ENCODE results near the gene TMEM156.

TMEM156 gene

DNA sequence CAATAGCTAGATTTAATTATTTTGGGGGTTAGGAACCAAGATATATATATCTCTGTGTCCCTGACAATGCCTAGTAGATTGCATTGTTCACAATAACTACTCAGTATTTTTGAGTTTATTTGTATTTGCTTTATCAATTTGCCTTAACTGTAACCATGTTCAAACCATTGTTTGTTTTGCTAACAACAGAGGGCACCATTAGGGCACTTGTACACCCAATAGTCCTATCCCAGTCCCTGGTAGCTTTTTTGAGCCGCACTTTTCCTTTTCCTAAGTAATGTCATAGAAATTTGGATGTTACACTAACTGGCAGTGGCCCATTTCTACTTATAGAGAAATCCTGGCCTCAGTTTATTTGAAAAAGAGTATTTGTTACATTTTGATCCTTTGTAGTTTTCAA, 29.2 kb upstream of the TMEM156 start:
- no peaks in the 10 kb centered on the region for H3K9me2 ChIP-seq (replicated peaks; ENCODE audit: insufficient read depth, low read length)
- H3K79me2 ChIP-seq (ENCODE audit: insufficient read depth, low read length): peaks cover 31% of the 10 kb centered on the region
- no peak overlapping the region for H3K4me2 ChIP-seq (ENCODE audit: low read depth, low read length, poor library complexity, severe bottlenecking)
- H3K27ac ChIP-seq (ENCODE audit: low read depth, low read length): no peak overlapping the region
- H3K9me3 ChIP-seq (ENCODE audit: insufficient read depth, low read length): no peaks in the 10 kb centered on the region
- TF ChIP-seq EZH2phosphoT487 (conservative IDR thresholded peaks at IDR 0.05; ENCODE audit: low read length): no peak
- TF ChIP-seq, protein P1, sequence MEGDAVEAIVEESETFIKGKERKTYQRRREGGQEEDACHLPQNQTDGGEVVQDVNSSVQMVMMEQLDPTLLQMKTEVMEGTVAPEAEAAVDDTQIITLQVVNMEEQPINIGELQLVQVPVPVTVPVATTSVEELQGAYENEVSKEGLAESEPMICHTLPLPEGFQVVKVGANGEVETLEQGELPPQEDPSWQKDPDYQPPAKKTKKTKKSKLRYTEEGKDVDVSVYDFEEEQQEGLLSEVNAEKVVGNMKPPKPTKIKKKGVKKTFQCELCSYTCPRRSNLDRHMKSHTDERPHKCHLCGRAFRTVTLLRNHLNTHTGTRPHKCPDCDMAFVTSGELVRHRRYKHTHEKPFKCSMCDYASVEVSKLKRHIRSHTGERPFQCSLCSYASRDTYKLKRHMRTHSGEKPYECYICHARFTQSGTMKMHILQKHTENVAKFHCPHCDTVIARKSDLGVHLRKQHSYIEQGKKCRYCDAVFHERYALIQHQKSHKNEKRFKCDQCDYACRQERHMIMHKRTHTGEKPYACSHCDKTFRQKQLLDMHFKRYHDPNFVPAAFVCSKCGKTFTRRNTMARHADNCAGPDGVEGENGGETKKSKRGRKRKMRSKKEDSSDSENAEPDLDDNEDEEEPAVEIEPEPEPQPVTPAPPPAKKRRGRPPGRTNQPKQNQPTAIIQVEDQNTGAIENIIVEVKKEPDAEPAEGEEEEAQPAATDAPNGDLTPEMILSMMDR (IDR thresholded peaks at IDR 0.05; ENCODE audit: insufficient read depth, low read length, poor library complexity, severe bottlenecking): no peak
- H3K36me3 ChIP-seq (ENCODE audit: low read length): no peaks in the 10 kb centered on the region
- no peaks in the 10 kb centered on the region for H3K27me3 ChIP-seq (ENCODE audit: low read length)
- no peak overlapping the region for H3K4me3 ChIP-seq (ENCODE audit: insufficient read depth, low read length, poor library complexity, severe bottlenecking)
- H2AFZ ChIP-seq (ENCODE audit: low read depth, low read length, severe bottlenecking): no peak overlapping the region
- H4K20me1 ChIP-seq (ENCODE audit: low read depth, low read length): peaks cover 5% of the 10 kb centered on the region; the same call in 1 of the 2 replicates
- no peak overlapping the region for H3K9ac ChIP-seq (ENCODE audit: low read length)
- no peaks in the 10 kb centered on the region; the same call in 1 of the 2 replicates for H3F3A ChIP-seq (ENCODE audit: insufficient read depth)

DNA sequence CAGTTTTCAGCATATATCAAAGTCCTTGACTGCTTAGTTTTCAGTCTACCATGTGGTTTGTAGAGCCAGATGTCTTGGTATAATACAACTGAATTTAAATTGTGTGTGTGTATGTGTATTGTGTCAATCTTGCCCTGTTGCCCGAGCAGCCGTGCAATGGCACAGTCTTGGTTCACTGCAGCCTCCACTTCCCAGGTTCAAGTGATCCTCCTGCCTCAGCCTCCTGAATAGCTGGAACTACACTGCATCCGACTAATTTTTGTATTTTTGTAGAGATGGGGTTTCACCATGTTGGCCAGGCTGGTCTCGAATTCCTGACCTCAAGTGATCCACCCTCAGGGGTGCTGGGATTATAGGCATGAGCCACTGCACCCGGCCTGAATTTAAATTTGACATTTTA, 23.8 kb upstream of the TMEM156 start:
- TF ChIP-seq, protein P1 (IDR thresholded peaks at IDR 0.05; ENCODE audit: insufficient read depth, low read length, poor library complexity, severe bottlenecking): no peak
- no peak for TF ChIP-seq EZH2phosphoT487 (conservative IDR thresholded peaks at IDR 0.05; ENCODE audit: low read length)
- Histone ChIP-seq H3K9me3 (ENCODE audit: insufficient read depth, low read length) (no peaks in the 10 kb centered on the region), H3K4me3 (ENCODE audit: insufficient read depth, low read length, poor library complexity, severe bottlenecking) (no peak overlapping the region), H2AFZ (ENCODE audit: low read depth, low read length, severe bottlenecking) (no peak overlapping the region), H3K9ac (ENCODE audit: low read length) (no peak overlapping the region), H3K36me3 (ENCODE audit: low read length) (no peaks in the 10 kb centered on the region), H4K20me1 (ENCODE audit: low read depth, low read length) (peaks cover 7% of the 10 kb centered on the region), H3K27me3 (ENCODE audit: low read length) (no peaks in the 10 kb centered on the region), H3K9me2 (replicated peaks; ENCODE audit: insufficient read depth, low read length) (no peaks in the 10 kb centered on the region), H3K4me2 (ENCODE audit: low read depth, low read length, poor library complexity, severe bottlenecking) (no peak overlapping the region), H3K27ac (ENCODE audit: low read depth, low read length) (no peak overlapping the region), H3K79me2 (ENCODE audit: insufficient read depth, low read length) (peaks cover 48% of the 10 kb centered on the region), H3F3A (ENCODE audit: insufficient read depth) (no peaks in the 10 kb centered on the region; the same call in none of the 2 replicates)

DNA sequence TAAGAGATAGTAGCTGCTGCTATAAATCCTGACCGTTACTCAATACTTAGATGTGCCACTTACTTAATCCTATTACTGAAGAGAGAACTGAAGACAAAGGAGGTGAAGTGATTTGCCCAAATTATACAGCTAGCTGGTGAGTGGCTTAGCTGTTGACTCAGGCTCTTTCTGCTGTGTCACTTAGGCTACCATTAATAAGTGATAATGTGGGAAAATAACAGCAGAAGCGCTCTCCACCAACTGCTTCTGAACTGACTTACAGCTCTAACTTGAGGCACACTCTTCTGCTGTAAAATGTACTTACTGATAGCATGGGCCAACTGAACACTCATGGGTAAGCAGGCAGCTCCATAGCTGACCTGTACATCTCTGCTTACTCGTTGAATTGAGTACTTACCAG, 22.3 kb upstream of the TMEM156 start:
- no peak for TF ChIP-seq EZH2phosphoT487 (conservative IDR thresholded peaks at IDR 0.05; ENCODE audit: low read length)
- TF ChIP-seq, protein P1 (IDR thresholded peaks at IDR 0.05; ENCODE audit: insufficient read depth, low read length, poor library complexity, severe bottlenecking): no peak
- no peak overlapping the region for H3K4me3 ChIP-seq (ENCODE audit: insufficient read depth, low read length, poor library complexity, severe bottlenecking)
- no peaks in the 10 kb centered on the region for H3K9me2 ChIP-seq (replicated peaks; ENCODE audit: insufficient read depth, low read length)
- H3K27ac ChIP-seq (ENCODE audit: low read depth, low read length): no peak overlapping the region
- H4K20me1 ChIP-seq (ENCODE audit: low read depth, low read length): peaks cover 7% of the 10 kb centered on the region
- no peaks in the 10 kb centered on the region for H3K9me3 ChIP-seq (ENCODE audit: insufficient read depth, low read length)
- no peaks in the 10 kb centered on the region for H3K27me3 ChIP-seq (ENCODE audit: low read length)
- H3K4me2 ChIP-seq (ENCODE audit: low read depth, low read length, poor library complexity, severe bottlenecking): no peak overlapping the region
- no peak overlapping the region for H2AFZ ChIP-seq (ENCODE audit: low read depth, low read length, severe bottlenecking)
- H3K79me2 ChIP-seq (ENCODE audit: insufficient read depth, low read length): peaks cover 51% of the 10 kb centered on the region
- H3F3A ChIP-seq (ENCODE audit: insufficient read depth): no peaks in the 10 kb centered on the region; the same call in none of the 2 replicates
- H3K9ac ChIP-seq (ENCODE audit: low read length): no peak overlapping the region
- H3K36me3 ChIP-seq (ENCODE audit: low read length): no peaks in the 10 kb centered on the region

Data from SU-DHL-6 (cell line).